ENCODE data around the gene ZNF398.

DNA sequence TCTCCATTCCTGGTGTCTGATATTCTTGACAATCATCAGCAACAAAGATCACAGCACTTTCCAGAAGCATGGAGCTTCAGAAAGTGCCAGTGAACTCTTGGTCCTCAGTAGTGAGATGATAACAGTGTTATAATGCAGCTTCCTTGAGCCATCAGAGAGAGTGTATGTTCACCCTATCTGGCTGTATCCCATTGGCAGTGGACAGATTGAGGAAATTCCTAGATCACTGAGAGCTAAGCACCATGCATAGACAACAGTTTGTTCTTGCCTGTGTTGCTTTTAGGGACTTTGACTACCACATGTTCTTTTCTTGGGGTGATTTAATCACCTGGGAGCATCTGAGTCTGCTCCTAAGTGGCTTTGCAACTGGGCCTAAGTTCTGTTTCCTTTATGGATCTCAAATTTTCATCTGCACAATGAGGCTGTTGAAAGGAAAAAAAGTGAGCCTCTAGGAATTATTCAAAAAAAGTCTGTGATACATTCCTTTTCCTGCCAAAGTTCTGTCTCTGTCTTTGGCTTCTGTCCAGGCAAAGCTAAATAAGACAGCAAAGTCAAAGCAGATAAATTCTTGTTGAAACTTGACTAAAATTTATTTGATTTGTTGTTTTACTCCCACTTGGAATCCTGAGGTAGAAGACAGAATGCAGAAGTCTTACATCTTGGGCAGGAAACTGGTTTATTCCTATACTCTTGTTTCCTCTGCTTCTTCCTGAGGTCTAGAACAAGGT, 33.6 kb downstream of the ZNF398 start:
- TF ChIP-seq TBL1XR1 (IDR thresholded peaks at IDR 0.05; ENCODE audit: low read depth, low read length): no peak
- TF ChIP-seq, protein P1, sequence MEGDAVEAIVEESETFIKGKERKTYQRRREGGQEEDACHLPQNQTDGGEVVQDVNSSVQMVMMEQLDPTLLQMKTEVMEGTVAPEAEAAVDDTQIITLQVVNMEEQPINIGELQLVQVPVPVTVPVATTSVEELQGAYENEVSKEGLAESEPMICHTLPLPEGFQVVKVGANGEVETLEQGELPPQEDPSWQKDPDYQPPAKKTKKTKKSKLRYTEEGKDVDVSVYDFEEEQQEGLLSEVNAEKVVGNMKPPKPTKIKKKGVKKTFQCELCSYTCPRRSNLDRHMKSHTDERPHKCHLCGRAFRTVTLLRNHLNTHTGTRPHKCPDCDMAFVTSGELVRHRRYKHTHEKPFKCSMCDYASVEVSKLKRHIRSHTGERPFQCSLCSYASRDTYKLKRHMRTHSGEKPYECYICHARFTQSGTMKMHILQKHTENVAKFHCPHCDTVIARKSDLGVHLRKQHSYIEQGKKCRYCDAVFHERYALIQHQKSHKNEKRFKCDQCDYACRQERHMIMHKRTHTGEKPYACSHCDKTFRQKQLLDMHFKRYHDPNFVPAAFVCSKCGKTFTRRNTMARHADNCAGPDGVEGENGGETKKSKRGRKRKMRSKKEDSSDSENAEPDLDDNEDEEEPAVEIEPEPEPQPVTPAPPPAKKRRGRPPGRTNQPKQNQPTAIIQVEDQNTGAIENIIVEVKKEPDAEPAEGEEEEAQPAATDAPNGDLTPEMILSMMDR (IDR thresholded peaks at IDR 0.05 in 2 of 3, conservative IDR thresholded peaks at IDR 0.05 in 1 of 3; ENCODE audit: control insufficient read depth in 2 of 3, extremely low read depth in 1 of 3, insufficient read depth in 1 of 3, low read depth in 3 of 3, low read length in 3 of 3): no peak
- TF ChIP-seq EZH2 (IDR thresholded peaks at IDR 0.05; ENCODE audit: borderline replicate concordance, control insufficient read depth, low read depth, low read length): no peak
- TF ChIP-seq PRDM15 (CRISPR knock-in tag; IDR thresholded peaks at IDR 0.05): no peak
- TF ChIP-seq ZBTB33 (IDR thresholded peaks at IDR 0.05): no peak
- TF ChIP-seq, protein P2, sequence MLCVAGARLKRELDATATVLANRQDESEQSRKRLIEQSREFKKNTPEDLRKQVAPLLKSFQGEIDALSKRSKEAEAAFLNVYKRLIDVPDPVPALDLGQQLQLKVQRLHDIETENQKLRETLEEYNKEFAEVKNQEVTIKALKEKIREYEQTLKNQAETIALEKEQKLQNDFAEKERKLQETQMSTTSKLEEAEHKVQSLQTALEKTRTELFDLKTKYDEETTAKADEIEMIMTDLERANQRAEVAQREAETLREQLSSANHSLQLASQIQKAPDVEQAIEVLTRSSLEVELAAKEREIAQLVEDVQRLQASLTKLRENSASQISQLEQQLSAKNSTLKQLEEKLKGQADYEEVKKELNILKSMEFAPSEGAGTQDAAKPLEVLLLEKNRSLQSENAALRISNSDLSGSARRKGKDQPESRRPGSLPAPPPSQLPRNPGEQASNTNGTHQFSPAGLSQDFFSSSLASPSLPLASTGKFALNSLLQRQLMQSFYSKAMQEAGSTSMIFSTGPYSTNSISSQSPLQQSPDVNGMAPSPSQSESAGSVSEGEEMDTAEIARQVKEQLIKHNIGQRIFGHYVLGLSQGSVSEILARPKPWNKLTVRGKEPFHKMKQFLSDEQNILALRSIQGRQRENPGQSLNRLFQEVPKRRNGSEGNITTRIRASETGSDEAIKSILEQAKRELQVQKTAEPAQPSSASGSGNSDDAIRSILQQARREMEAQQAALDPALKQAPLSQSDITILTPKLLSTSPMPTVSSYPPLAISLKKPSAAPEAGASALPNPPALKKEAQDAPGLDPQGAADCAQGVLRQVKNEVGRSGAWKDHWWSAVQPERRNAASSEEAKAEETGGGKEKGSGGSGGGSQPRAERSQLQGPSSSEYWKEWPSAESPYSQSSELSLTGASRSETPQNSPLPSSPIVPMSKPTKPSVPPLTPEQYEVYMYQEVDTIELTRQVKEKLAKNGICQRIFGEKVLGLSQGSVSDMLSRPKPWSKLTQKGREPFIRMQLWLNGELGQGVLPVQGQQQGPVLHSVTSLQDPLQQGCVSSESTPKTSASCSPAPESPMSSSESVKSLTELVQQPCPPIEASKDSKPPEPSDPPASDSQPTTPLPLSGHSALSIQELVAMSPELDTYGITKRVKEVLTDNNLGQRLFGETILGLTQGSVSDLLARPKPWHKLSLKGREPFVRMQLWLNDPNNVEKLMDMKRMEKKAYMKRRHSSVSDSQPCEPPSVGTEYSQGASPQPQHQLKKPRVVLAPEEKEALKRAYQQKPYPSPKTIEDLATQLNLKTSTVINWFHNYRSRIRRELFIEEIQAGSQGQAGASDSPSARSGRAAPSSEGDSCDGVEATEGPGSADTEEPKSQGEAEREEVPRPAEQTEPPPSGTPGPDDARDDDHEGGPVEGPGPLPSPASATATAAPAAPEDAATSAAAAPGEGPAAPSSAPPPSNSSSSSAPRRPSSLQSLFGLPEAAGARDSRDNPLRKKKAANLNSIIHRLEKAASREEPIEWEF (IDR thresholded peaks at IDR 0.05; ENCODE audit: insufficient replicate concordance, low read depth, low read length): no peak
- TF ChIP-seq RCOR1 (conservative IDR thresholded peaks at IDR 0.05; ENCODE audit: low read depth, low read length): no peak
